Measurements from ENCODE around the gene TP53BP2. TPM values are rescaled to one million over a fixed set of nuclear protein-coding genes. Genes with fewer than 3 reads are reported as not detected.

Gene TP53BP2
- total and polyA plus RNA-seq, 10 donors = 5.2 to 50.7 (median 39.5) TPM

DNA sequence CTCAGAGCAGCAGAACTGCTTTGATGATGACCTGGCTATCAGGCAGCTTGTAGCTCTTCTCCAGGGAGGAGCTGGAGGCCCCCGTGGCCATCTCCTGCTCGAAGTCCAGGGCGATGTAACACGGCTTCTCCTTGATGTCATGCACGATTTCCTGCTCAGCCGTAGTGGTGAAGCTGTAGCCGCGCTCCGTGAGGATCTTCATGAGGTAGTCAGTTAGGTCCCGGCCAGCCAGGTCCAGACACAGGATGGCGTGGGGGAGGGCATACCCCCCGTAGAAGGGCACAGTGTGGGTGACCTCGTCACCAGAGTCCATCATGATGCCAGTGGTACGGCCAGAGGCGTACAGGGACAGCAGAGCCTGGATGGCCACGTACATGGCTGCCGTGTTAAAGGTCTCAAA, 18.3 kb upstream of the TP53BP2 start:
- no peak for DNase-seq
- Histone ChIP-seq H3K4me1 (no peaks in the 10 kb centered on the region), H3K36me3 (no peaks in the 10 kb centered on the region), H3K27ac (no peak overlapping the region), H3K27me3 (replicated peaks in 1 of 7) (no peaks in the 10 kb centered on the region), H3K9me3 (no peaks in the 10 kb centered on the region), H3K4me3 (no peak overlapping the region)
- intact Hi-C loops (cut with DNase I; ENCODE audit: low total_unique reads) = no loop called here
- TF ChIP-seq, protein P1, sequence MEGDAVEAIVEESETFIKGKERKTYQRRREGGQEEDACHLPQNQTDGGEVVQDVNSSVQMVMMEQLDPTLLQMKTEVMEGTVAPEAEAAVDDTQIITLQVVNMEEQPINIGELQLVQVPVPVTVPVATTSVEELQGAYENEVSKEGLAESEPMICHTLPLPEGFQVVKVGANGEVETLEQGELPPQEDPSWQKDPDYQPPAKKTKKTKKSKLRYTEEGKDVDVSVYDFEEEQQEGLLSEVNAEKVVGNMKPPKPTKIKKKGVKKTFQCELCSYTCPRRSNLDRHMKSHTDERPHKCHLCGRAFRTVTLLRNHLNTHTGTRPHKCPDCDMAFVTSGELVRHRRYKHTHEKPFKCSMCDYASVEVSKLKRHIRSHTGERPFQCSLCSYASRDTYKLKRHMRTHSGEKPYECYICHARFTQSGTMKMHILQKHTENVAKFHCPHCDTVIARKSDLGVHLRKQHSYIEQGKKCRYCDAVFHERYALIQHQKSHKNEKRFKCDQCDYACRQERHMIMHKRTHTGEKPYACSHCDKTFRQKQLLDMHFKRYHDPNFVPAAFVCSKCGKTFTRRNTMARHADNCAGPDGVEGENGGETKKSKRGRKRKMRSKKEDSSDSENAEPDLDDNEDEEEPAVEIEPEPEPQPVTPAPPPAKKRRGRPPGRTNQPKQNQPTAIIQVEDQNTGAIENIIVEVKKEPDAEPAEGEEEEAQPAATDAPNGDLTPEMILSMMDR (IDR thresholded peaks at IDR 0.05 in 8 of 11, conservative IDR thresholded peaks at IDR 0.05 in 3 of 11) = no peak
- TF ChIP-seq POLR2A (IDR thresholded peaks at IDR 0.05) (no peak), POLR2AphosphoS5 (IDR thresholded peaks at IDR 0.05) (no peak)
- 83 to 95% (median 93%) methylated on average over 12 to 17 of the region's 17 CpGs for WGBS, 5 donors

DNA sequence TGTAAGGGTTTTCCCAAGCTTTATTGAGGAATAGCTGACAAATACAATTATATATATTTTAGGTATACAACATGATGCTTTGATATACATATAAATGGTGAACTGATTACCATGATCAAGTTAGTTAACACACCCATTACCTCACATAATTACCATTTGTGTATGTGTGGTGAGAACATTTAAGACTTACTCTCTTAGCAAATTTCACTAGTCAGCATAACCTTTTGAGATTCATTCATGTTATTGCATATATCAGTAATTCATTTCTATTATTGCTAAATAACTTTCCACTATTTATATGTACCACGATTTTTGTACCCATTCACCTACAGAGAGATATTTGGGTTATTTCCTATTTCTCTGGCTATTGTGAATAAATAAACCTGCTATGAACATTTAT, 16.2 kb upstream of the TP53BP2 start:
- Histone ChIP-seq H3K9me3 (no peaks in the 10 kb centered on the region), H3K27me3 (replicated peaks in 1 of 7) (no peaks in the 10 kb centered on the region), H3K27ac (no peak overlapping the region), H3K36me3 (no peaks in the 10 kb centered on the region), H3K4me3 (no peak overlapping the region), H3K4me1 (no peaks in the 10 kb centered on the region)
- WGBS, 5 donors = 79 to 98% (median 83%) methylated on average over 1 of the region's 1 CpG
- DNase-seq = no peak
- TF ChIP-seq, protein P1 (IDR thresholded peaks at IDR 0.05 in 8 of 11, conservative IDR thresholded peaks at IDR 0.05 in 3 of 11) = no peak
- TF ChIP-seq POLR2A (IDR thresholded peaks at IDR 0.05) = no peak
- TF ChIP-seq POLR2AphosphoS5 (IDR thresholded peaks at IDR 0.05) = no peak
- intact Hi-C loops (cut with DNase I; ENCODE audit: low total_unique reads) = no loop called here

DNA sequence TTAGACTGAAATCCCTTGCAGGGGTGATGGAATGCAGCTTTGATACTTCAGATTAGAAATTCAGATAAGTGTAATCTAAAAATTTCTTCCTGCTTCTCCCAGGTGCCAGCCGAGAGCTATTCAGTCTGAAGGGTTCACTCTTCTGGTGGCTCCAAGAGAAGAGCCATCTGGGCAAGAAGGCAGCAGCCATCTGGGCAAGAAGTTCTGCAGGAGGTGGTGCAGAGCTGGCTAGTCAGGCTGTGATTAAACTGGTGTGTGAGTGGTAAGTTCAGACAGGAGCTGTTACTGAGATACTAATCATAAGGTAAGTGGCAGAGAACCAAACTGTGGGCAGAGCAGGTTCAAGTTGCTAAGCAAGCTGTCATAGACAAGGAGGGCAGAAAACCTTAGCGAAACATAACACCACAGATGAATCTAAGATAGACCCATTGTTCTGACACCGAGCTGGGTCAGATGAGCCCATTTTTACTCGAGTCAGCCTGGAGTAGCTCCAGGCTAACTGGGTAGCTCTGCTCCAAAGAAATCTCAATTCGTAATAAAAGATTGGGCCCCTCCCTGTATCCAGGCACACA, 14.4 kb upstream of the TP53BP2 start:
- DNase-seq = no peak
- WGBS, 5 donors = 72 to 88% (median 74%) methylated on average over 5 of the region's 5 CpGs
- TF ChIP-seq POLR2A (IDR thresholded peaks at IDR 0.05) = no peak
- TF ChIP-seq, protein P1 (IDR thresholded peaks at IDR 0.05 in 8 of 11, conservative IDR thresholded peaks at IDR 0.05 in 3 of 11) = no peak
- no peak for TF ChIP-seq POLR2AphosphoS5 (IDR thresholded peaks at IDR 0.05)
- intact Hi-C loops (cut with DNase I; ENCODE audit: low total_unique reads) = no loop called here
- H3K36me3 ChIP-seq = no peaks in the 10 kb centered on the region
- no peaks in the 10 kb centered on the region for H3K4me1 ChIP-seq
- no peak overlapping the region for H3K4me3 ChIP-seq
- H3K27me3 ChIP-seq (replicated peaks in 1 of 7) = no peaks in the 10 kb centered on the region
- H3K27ac ChIP-seq = no peak overlapping the region
- H3K9me3 ChIP-seq = no peaks in the 10 kb centered on the region

DNA sequence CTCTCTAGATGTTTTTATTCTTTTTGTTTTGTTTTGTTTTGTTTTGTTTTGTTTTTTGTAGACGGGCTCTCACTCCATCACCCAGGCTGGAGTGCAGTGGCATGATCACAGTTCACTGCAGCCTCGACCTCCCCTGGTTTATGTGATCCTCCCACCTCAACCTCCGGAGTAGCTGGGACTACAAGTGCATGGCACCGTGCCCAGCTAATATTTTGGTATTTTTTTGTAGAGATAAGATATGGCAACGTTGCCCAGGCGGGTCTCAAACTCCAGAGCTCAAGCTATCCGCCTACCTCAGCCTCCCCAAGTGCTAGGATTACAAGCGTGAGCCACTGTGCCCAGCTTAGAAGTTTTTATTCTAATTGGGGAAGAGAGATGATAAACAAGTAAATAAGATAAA, 13.3 kb upstream of the TP53BP2 start:
- Histone ChIP-seq H3K27ac (no peak overlapping the region), H3K4me3 (no peak overlapping the region), H3K36me3 (no peaks in the 10 kb centered on the region), H3K4me1 (no peaks in the 10 kb centered on the region), H3K9me3 (no peaks in the 10 kb centered on the region), H3K27me3 (replicated peaks in 1 of 7) (no peaks in the 10 kb centered on the region)
- WGBS, 5 donors = 70 to 82% (median 75%) methylated on average over 8 of the region's 8 CpGs
- no peak for DNase-seq
- TF ChIP-seq POLR2AphosphoS5 (IDR thresholded peaks at IDR 0.05) = no peak
- TF ChIP-seq, protein P1 (IDR thresholded peaks at IDR 0.05 in 8 of 11, conservative IDR thresholded peaks at IDR 0.05 in 3 of 11) = no peak
- TF ChIP-seq POLR2A (IDR thresholded peaks at IDR 0.05) = no peak
- intact Hi-C loops (cut with DNase I; ENCODE audit: low total_unique reads) = no loop called here
